Nephron progenitor cell (in vitro differentiated cells): ENCODE data around the gene JSRP1.

ENCODE experiments used
- DNase-seq: peaks from one replicate; pipeline ENCODE4 v3.0.0; 2021
- H3K27ac Mint-ChIP-seq: 2 replicates; pipeline ENCODE4 v1.8.0; 2021; ENCODE audit warnings: mild to moderate bottlenecking, moderate library complexity, mixed read lengths
- H3K27me3 Mint-ChIP-seq: 2 replicates; pipeline ENCODE4 v1.8.0; 2021; ENCODE audit warnings: mild to moderate bottlenecking, low read depth, mixed read lengths; ENCODE audit not compliant: poor library complexity
- H3K36me3 Mint-ChIP-seq: 2 replicates; pipeline ENCODE4 v1.8.0; 2021; ENCODE audit warnings: low read depth, mixed read lengths
- H3K4me1 Mint-ChIP-seq: 2 replicates; pipeline ENCODE4 v1.8.0; 2021; ENCODE audit warnings: mixed read lengths
- H3K4me3 Mint-ChIP-seq: 2 replicates; pipeline ENCODE4 v1.8.0; 2021; ENCODE audit warnings: mild to moderate bottlenecking, moderate library complexity, mixed read lengths
- H3K9me3 Mint-ChIP-seq: 2 replicates; pipeline ENCODE4 v1.8.0; 2021; ENCODE audit warnings: mild to moderate bottlenecking, moderate library complexity, mixed read lengths
- TF ChIP-seq, protein P1 (sequence below): fragments of 200-600 bp; sonication (generic); IDR thresholded peaks from 2 replicates; pipeline ENCODE4 v1.5.0; 2021; ENCODE audit warnings: antibody characterized with exemption

The JSRP1 gene

DNA sequence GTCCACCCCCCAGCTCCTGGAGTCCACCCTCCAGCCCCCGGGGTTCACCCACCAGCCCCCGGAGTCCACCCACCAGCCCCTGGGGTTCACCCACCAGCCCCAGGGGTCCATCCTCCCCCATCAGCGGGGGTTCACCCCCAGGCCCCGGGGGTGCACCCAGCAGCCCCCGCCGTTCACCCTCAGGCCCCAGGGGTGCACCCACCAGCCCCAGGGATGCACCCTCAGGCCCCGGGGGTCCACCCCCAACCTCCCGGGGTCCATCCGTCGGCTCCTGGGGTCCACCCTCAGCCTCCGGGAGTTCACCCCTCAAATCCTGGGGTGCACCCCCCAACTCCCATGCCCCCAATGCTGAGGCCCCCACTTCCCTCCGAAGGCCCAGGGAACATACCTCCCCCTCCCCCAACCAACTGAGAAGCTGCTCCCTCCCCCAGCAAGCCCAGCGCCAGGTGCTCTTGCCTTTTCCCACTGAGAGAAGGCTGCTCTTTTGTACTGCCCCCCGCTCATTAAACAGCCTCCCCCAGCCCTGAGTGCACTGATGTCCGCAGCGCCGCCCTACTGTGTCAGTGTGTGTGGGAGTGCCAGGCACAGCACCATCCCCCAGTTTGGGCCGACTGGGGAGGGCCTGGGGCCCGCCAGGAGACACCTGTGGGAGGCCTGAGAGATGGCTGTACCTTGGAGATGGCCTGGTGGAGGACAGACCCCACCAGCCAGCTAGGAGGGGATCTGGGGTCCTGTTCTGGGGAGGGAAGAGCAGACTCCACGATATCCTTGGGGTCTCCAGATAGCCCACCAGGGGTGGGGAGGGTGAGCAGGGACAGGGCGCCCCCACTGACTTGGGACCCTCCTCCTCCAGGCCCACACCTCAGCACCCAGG lies 7.8 kb downstream of the JSRP1 start:
- Mint-ChIP-seq H3K4me3 (no peak overlapping the region), H3K36me3 (peaks cover 5% of the 10 kb centered on the region), H3K27me3 (peaks cover 9% of the 10 kb centered on the region), H3K9me3 (no peaks in the 10 kb centered on the region), H3K4me1 (no peaks in the 10 kb centered on the region), H3K27ac (no peak overlapping the region)
- no peak for DNase-seq
- TF ChIP-seq, protein P1, sequence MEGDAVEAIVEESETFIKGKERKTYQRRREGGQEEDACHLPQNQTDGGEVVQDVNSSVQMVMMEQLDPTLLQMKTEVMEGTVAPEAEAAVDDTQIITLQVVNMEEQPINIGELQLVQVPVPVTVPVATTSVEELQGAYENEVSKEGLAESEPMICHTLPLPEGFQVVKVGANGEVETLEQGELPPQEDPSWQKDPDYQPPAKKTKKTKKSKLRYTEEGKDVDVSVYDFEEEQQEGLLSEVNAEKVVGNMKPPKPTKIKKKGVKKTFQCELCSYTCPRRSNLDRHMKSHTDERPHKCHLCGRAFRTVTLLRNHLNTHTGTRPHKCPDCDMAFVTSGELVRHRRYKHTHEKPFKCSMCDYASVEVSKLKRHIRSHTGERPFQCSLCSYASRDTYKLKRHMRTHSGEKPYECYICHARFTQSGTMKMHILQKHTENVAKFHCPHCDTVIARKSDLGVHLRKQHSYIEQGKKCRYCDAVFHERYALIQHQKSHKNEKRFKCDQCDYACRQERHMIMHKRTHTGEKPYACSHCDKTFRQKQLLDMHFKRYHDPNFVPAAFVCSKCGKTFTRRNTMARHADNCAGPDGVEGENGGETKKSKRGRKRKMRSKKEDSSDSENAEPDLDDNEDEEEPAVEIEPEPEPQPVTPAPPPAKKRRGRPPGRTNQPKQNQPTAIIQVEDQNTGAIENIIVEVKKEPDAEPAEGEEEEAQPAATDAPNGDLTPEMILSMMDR, result no peak

DNA sequence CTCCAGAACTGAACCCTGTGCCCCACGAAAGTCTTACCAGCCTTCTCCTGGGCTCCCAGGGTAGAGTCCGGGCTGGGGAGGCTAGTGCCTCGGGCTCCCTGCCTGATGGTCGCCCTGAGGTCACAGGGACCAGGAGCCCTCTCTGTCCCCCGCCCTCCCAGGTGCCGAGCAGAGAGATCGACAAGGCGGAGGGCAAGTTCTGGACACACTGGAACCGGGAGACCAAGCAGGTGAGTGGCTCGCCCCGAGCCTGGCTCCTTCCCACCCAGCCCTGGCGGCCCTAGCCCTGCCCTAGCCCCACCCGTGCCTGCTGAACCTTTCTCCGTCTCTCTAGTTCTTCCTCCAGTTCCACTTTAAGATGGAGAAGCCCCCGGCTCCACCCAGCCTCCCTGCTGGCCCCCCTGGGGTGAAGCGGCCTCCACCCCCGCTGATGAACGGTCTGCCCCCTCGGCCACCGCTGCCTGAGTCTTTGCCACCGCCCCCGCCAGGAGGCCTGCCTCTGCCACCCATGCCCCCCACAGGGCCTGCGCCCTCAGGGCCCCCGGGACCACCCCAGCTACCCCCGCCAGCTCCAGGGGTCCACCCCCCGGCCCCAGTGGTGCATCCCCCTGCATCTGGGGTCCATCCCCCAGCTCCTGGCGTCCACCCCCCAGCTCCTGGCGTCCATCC lies 8.7 kb downstream of the JSRP1 start:
- Mint-ChIP-seq H3K4me1 (peaks cover 4% of the 10 kb centered on the region), H3K27me3 (peaks cover 2% of the 10 kb centered on the region), H3K36me3 (peaks cover 7% of the 10 kb centered on the region), H3K9me3 (no peaks in the 10 kb centered on the region), H3K27ac (no peak overlapping the region), H3K4me3 (no peak overlapping the region)
- TF ChIP-seq, protein P1, result no peak
- DNase-seq, result no peak

DNA sequence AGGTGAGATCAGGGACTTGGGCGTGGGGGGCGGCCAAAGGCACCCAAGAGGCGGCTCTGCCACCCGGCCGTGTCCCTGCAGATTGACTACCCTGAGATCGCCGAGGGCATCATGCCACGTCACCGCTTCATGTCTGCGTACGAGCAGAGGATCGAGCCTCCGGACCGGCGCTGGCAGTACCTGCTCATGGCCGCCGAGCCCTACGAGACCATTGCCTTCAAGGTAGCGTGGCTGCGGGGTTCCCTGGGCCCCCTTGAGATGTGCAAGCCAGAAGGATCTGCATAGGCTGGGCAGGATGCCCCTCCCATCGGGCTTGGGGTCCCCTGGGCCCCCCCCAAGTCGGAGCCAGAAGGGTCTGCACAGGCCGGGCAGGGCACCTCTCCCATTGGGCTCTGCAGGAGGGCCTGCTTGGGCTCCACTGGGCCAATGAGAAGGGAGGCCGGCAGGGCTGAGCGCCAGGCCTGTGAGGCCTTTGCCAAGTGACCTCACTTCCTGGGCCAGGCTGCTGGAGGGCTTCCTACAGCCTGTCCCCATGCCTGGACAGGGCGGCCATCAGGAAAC lies 9.3 kb downstream of the JSRP1 start:
- TF ChIP-seq, protein P1, result no peak
- no peaks in the 10 kb centered on the region for H3K27me3 Mint-ChIP-seq
- no peak overlapping the region for H3K4me3 Mint-ChIP-seq
- no peaks in the 10 kb centered on the region for H3K9me3 Mint-ChIP-seq
- no peak overlapping the region for H3K27ac Mint-ChIP-seq
- peaks cover 8% of the 10 kb centered on the region for H3K36me3 Mint-ChIP-seq
- DNase-seq, result no peak
- peaks cover 8% of the 10 kb centered on the region for H3K4me1 Mint-ChIP-seq

DNA sequence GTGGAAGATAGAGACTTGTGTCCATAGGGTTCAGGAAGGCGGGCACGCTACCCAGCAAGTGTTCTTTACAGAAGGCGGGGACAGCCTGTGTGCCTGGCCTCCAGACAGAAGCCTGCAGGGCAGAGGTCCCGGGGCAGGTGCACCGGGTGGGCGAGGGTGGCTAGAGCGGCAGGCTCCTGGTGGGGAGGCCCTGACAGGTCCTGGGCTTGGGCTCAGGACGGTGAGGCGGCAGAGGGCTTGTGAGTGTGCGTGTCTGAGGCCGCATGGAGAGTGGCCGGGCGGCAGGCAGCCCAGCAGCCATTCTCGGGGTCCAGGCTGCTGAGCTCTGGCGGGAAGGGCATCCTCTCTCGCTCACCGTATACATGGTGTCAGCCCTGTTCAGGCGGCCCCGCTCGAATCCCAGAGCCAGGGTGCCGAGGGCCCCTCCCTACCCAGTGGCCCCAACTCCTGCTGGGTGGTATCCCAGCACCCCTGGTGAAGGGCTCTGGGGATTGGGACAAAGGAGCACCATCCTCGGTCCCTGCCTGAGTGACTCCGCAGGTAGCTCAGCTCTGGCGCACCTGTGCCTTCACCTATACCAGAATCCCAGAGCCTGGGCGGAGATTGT lies 10.1 kb downstream of the JSRP1 start:
- no peak overlapping the region for H3K4me3 Mint-ChIP-seq

DNA sequence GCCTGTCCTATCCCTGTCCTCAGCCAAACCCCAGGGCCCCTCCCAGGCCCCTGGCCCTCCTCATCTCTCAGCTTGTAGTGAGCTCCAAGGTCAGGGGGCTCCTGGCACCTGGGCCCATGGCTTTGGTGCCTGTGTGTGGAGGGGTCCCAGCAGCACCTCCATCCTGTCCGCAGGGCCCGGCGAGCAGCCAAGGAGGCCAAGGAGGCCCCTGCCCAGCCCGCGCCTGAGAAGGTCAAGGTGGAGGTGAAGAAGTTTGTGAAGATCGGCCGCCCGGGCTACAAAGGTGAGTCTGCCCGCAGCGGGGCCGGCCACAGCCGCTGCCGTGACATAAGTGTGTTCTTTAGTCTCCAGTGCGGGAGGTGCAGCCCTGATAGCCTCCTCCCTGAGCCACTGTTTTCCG lies 10.9 kb downstream of the JSRP1 start:
- H3K9me3 Mint-ChIP-seq, result no peaks in the 10 kb centered on the region
- H3K36me3 Mint-ChIP-seq, result peaks cover 8% of the 10 kb centered on the region
- peaks cover 23% of the 10 kb centered on the region for H3K4me1 Mint-ChIP-seq
- TF ChIP-seq, protein P1, result no peak
- no peak overlapping the region for H3K4me3 Mint-ChIP-seq
- no peak overlapping the region for H3K27ac Mint-ChIP-seq
- DNase-seq, result no peak
- H3K27me3 Mint-ChIP-seq, result no peaks in the 10 kb centered on the region

More for the DNA sequence above, 10.1 kb downstream of the JSRP1 start:
- no peaks in the 10 kb centered on the region for H3K9me3 Mint-ChIP-seq
- H3K27me3 Mint-ChIP-seq, result no peaks in the 10 kb centered on the region
- peaks cover 8% of the 10 kb centered on the region for H3K36me3 Mint-ChIP-seq
- TF ChIP-seq, protein P1, result no peak
- no peak for DNase-seq
- H3K27ac Mint-ChIP-seq, result no peak overlapping the region
- peaks cover 15% of the 10 kb centered on the region for H3K4me1 Mint-ChIP-seq
